ENCODE results near the gene CCDC127.
"Not testable (repeated sequence)": the region's sequence is repeated elsewhere in the genome, so short reads cannot be mapped to it uniquely, and the experiment has no call there.

The CCDC127 gene

DNA sequence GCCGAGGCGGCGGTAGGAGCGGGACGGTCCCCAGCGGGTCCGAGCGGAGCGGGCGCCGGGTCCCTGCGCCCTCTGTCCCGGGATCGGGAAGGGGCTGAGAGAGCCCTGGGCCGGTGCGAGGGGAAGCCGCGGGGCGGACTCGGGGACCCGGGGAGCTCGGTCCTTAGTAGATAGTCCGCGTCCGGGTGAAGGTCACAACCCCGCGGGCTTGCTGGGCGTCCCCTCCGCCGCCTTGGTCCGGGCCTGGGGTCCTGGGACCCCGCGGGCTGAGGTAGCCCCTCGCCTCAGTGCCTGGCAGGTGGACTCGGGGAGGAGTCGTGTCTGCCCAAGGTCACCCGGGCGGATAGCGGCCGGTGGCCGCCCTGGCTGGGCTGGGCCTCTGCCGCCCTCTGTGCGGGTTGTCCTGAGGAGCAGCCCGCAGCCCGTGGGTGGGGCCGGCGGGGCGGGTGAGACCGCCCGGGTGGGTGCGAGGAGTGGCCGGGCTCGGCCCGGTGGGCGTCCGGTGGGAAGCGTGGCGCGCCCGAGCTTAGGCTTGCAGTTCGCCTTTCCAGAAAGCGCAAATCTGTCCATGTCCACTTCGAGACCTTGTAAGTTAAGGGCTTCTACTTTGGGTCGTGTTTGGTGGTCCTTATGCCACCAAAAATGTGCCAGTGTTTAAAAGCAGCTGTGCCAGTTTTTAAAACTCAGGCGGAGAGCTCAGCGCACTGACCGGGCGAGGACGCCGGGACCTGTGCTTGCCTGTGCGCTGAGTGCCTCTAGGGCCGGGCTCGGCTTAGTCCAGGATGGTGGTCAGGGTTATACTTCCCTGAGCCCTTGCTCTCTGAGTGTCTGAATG is 721 bp upstream of the CCDC127 start:
- TF ChIP-seq, protein P1, sequence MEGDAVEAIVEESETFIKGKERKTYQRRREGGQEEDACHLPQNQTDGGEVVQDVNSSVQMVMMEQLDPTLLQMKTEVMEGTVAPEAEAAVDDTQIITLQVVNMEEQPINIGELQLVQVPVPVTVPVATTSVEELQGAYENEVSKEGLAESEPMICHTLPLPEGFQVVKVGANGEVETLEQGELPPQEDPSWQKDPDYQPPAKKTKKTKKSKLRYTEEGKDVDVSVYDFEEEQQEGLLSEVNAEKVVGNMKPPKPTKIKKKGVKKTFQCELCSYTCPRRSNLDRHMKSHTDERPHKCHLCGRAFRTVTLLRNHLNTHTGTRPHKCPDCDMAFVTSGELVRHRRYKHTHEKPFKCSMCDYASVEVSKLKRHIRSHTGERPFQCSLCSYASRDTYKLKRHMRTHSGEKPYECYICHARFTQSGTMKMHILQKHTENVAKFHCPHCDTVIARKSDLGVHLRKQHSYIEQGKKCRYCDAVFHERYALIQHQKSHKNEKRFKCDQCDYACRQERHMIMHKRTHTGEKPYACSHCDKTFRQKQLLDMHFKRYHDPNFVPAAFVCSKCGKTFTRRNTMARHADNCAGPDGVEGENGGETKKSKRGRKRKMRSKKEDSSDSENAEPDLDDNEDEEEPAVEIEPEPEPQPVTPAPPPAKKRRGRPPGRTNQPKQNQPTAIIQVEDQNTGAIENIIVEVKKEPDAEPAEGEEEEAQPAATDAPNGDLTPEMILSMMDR (IDR thresholded peaks at IDR 0.05; ENCODE audit: low read depth, low read length), result no peak
- peak overlapping the region; percentile 93 for H3K4me3 ChIP-seq (ENCODE audit: low read depth, low read length)

DNA sequence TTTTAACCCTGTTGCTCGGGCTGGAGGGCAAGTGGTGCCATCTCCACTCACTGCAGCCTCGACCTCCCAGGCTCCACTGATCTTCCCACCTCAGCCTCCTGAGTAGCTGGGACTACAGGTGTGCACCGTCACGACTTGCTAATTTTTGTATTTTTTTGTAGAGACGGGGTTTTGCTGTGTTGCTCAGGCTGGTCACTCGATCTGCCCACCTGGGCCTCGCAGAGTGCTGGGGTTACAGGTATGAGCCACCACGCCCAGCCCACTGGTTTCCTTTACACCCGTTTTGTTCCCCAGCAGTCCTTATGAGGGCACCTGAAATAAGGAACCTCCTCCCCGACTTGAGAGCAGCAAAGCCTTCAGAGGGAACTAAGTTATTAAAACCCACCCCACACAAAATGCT is 1.9 kb downstream of the CCDC127 start:
- H3K4me3 ChIP-seq (ENCODE audit: low read depth, low read length), result not testable (repeated sequence)

DNA sequence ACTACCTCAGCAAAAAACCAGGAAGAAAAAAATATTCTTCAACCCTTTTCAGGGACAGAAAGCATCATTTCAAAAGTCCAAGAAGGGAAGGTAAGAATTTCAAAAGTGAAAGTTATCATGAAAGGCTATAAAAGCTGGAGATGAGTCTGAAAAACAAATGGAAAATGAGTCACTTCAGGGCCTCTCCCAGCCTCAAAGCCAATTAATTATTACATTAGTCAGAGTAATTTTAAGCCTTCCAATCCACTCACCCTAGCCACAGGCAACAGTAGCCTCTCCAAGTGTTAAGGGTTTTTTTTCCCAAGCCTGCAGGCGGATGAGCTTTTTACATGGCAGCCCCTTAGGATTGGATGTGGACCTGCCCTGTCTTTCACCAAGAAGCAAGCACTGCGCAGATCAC is 2.7 kb downstream of the CCDC127 start:
- not testable (repeated sequence) for H3K4me3 ChIP-seq (ENCODE audit: low read depth, low read length)

DNA sequence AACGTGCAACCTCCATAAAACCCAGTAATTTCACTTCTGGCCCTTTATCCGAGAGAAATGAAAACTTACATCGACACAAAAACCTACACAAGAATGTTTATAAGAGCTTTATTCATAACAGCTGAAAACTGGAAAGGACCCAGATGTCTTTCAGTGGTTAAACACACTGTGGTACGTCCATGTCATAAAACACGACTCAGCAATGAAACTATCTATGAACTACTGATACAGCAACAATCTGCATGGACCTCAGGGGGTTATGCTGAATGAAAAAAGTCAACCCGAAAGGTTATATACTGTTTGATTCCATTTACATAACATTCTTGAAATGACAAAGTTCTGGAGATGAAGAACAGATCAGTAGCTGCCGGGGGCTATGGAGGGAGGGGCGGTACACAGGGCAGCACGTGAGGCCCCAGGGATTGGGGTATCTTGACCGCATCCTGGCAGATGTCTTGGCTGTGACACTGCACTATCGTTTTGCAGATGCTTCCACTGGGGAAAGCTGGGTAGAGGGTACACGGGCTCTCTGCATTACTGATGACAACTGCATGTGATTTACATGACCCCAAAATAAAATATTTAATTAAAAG is 4.1 kb downstream of the CCDC127 start:
- H3K4me3 ChIP-seq (ENCODE audit: low read depth, low read length), result no peak overlapping the region
- TF ChIP-seq, protein P1 (IDR thresholded peaks at IDR 0.05; ENCODE audit: low read depth, low read length), result no peak

DNA sequence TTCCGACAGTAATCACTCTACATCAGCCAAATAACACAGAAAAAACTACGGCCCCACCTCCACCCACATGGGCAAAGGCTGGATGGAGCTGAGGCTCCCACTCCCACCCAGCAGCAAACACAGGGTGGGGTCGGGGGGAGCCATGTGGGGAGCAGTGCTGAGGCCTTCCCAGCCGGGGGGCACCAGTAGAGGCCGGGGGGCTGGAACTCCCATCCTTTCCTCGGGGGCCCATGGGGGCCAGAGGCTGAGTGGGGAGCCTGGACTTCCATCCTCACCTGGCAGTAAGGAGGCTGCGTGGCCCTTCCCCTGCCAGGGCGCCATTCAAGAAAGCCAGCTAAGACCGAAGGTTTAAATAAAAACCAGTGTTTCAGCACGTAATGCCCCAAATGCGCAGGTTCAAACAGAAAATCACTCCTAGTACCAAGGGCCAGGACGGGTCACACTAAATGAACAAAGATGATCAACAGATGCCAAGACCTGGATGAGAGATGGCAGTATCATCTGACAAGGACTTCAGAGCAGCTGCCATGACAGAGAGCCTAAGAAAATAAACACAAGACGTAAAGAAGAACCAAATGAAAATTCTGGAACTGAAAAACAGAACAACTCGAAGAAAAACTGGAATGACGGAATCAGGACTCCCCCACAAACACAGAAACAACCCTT is 9.4 kb downstream of the CCDC127 start:
- TF ChIP-seq, protein P1 (IDR thresholded peaks at IDR 0.05; ENCODE audit: low read depth, low read length), result no peak
- H3K4me3 ChIP-seq (ENCODE audit: low read depth, low read length), result no peak overlapping the region

DNA sequence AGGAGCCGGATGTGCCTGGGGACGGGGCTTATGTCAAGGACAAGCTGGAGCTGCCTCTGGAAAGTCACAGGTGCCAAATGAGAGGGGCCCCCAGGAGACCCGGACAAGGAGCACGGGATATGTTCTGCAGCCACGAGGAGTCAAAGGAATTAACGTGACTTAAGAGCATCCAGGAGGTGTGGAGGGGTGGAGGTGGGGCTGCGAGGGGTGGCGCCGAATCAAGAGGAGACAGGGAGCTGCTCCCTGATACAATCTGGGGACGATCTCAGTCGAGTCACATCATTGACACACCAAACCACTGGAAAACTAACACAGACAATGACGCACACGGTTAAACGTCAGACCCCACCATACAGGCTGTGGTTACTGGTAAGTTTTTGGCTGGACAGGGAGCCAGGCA is 10.4 kb downstream of the CCDC127 start:
- TF ChIP-seq, protein P1 (IDR thresholded peaks at IDR 0.05; ENCODE audit: low read depth, low read length), result no peak
- H3K4me3 ChIP-seq (ENCODE audit: low read depth, low read length), result no peak overlapping the region

DNA sequence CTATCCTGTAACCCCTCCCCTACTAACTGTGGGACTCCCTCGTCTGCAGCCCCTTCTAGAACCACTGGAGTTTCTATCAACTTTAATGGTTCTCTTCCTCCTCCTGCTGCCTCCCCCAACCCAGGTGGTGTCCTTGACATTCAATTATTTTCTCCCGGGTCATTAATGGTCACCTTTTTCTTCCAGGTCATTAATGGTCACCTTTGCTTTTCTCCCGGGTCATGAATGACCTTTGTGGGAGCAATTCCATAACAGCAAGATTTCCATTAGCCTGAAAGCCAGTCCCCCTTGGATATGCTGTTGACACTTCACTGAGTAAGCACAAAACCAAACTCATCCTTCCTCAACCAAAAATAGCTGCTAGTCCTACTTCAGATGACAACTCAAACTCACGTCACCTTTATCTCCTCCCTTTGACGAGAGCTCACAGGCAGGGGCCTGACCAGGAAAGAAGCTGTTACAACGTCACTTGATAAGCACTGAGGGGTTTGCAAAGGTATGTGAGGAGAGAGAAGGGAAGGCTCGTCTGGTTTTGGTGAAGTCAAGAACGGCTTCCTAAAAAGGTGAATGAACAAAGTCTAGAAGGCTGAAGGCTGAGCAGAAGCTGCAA is 10.9 kb downstream of the CCDC127 start:
- TF ChIP-seq, protein P1 (IDR thresholded peaks at IDR 0.05; ENCODE audit: low read depth, low read length), result no peak
- no peak overlapping the region for H3K4me3 ChIP-seq (ENCODE audit: low read depth, low read length)

DNA sequence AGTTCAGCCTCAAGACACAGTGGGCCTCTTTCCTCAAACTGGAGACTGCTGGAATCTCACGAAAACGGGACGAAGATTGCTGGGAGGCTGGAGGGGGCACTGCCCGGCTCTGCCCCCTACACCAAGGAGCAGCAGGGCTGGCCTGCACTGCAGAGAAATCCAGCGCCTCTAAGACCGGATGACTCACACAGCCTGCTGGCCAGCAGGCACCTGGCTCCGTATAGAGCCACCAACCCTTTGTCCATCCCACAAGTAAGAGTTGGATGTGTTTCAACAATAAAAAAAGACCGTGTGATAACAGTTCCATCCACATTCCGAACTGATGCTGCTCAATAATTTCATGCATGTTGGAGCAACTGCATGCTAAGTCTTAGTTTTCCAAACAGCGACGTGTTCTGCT is 11.5 kb downstream of the CCDC127 start:
- H3K4me3 ChIP-seq (ENCODE audit: low read depth, low read length), result no peak overlapping the region
- TF ChIP-seq, protein P1 (IDR thresholded peaks at IDR 0.05; ENCODE audit: low read depth, low read length), result no peak
